ENCODE results near the gene PPM1F.

PPM1F gene

DNA sequence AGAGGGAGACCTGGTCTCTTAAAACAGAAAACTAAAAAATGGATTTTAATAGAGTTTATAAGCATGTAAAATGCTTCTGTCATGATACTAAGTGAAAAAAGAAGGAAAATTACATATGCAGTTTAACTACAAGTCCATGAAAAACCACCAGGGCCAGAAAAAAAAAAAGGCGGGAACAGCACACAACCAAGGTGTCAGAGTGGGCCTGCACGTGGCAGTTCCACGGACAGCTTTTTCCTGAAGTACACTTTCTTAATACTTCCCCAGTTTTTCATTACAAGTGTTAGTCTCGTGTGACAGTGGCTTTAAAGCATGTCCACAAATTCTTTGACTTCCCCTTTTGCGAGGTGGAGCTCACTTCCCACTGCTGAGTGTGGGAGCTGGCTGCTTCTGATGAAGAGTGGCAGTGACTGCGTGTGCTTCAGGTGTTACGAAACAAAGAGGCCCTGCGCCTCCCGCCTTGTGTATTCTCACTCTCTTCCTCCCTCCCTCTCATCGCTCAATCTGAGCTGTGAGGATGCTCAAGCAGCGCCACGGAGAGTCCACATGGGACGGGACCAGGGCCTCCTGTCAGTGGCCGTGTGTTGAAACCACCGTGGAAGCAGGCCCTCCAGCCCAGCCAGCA, 16.4 kb downstream of the PPM1F start:
- no peak overlapping the region for H3K4me3 ChIP-seq (ENCODE audit: low read depth, low read length)
- no peak for DNase-seq
- no peaks in the 10 kb centered on the region for H3K9me3 ChIP-seq (ENCODE audit: severe bottlenecking)
- no peak overlapping the region for H3K27ac ChIP-seq
- no peaks in the 10 kb centered on the region for H3K27me3 ChIP-seq (ENCODE audit: insufficient read depth, low read depth, severe bottlenecking)
- TF ChIP-seq, protein P1, sequence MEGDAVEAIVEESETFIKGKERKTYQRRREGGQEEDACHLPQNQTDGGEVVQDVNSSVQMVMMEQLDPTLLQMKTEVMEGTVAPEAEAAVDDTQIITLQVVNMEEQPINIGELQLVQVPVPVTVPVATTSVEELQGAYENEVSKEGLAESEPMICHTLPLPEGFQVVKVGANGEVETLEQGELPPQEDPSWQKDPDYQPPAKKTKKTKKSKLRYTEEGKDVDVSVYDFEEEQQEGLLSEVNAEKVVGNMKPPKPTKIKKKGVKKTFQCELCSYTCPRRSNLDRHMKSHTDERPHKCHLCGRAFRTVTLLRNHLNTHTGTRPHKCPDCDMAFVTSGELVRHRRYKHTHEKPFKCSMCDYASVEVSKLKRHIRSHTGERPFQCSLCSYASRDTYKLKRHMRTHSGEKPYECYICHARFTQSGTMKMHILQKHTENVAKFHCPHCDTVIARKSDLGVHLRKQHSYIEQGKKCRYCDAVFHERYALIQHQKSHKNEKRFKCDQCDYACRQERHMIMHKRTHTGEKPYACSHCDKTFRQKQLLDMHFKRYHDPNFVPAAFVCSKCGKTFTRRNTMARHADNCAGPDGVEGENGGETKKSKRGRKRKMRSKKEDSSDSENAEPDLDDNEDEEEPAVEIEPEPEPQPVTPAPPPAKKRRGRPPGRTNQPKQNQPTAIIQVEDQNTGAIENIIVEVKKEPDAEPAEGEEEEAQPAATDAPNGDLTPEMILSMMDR (IDR thresholded peaks at IDR 0.05; ENCODE audit: low read depth, low read length): no peak
- H3K36me3 ChIP-seq: peaks cover 39% of the 10 kb centered on the region

DNA sequence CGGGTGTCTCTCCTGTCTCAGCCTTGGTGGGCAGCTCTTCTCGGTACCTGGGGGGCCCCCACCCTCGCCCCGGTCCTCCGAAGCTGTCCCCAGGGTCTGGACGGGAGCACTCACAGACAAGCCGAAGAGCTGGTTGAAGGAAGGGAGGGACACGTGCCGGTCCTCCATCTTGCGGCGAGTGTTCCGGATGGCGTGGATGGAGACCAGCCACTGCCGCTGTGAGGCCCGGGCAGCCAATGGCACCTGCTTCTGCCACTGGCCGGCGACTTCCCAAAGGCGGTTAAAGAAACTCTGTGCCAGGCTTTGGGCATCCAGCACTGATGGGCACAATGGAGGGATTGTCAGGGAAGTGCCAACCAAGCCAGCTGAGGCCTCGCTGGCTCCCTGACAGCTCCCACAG, 18.7 kb downstream of the PPM1F start:
- Histone ChIP-seq H3K27me3 (ENCODE audit: insufficient read depth, low read depth, severe bottlenecking) (no peaks in the 10 kb centered on the region), H3K9me3 (ENCODE audit: severe bottlenecking) (no peaks in the 10 kb centered on the region), H3K36me3 (peaks cover 42% of the 10 kb centered on the region), H3K4me3 (ENCODE audit: low read depth, low read length) (no peak overlapping the region), H3K27ac (no peak overlapping the region)
- TF ChIP-seq, protein P1 (IDR thresholded peaks at IDR 0.05; ENCODE audit: low read depth, low read length): no peak
- no peak for DNase-seq

DNA sequence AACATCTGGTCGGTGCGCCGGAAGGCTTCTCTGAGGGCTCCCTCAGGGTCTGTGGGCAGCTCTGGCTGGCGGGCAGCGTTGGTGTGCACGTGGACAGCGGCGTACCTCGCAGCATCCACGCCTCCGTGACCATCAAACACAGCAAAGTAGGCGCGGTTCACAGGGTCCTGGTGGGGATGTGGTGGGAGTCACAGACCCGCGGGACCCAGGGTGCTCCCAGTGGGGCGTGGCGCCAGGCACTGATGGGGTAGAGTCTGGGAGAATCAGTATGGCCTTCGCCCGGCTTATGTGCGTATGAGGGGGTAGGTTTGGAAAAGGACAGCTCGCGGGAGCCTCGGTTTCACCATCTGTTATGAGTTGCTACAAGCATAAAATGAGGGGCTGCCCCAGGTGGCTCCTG, 19.2 kb downstream of the PPM1F start:
- Histone ChIP-seq H3K36me3 (peaks cover 42% of the 10 kb centered on the region), H3K27ac (no peak overlapping the region), H3K4me3 (ENCODE audit: low read depth, low read length) (no peak overlapping the region), H3K9me3 (ENCODE audit: severe bottlenecking) (no peaks in the 10 kb centered on the region), H3K27me3 (ENCODE audit: insufficient read depth, low read depth, severe bottlenecking) (no peaks in the 10 kb centered on the region)
- no peak for DNase-seq
- TF ChIP-seq, protein P1 (IDR thresholded peaks at IDR 0.05; ENCODE audit: low read depth, low read length): no peak

DNA sequence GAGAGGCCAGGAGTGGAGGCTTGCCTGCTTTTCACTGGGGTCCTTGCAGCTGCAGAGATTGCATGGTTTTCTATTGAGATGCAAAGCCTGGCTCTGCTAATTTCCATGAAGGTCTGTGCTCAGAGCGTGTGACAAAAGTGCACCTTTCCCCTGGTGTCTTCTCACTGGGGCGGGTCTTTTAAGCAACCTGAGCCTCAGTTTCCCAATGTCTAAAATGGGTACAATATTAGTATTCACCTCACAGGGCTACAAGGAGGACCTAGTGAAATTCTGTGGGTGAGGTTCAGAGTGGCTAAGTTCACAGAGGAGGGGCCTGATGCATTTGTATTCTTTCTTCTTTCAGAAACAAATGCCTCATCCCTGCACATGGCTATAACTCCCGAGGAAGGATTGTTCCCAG, 20.3 kb downstream of the PPM1F start:
- Histone ChIP-seq H3K36me3 (peaks cover 42% of the 10 kb centered on the region), H3K4me3 (ENCODE audit: low read depth, low read length) (no peak overlapping the region), H3K27me3 (ENCODE audit: insufficient read depth, low read depth, severe bottlenecking) (no peaks in the 10 kb centered on the region), H3K27ac (no peak overlapping the region), H3K9me3 (ENCODE audit: severe bottlenecking) (no peaks in the 10 kb centered on the region)
- TF ChIP-seq, protein P1 (IDR thresholded peaks at IDR 0.05; ENCODE audit: low read depth, low read length): no peak
- DNase-seq: no peak

DNA sequence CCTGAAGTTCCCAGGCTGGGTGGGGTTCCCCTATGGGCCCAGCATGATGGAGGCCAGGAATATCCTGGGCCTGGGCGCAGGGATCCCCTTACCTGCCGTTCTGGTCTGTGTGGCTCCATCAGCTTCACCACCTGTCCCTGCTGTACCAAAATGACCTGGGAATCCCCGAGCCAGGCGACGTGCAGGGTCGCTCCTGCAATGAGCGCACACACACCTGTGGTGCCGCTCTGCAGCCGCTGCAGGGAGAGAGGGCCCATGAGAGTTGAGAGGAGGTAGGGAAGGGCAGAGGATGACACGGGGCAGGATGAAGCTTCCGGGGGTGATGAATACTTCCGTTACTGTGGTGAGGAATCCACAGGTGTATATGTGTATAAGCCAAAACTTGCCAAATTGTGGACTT, 21.6 kb downstream of the PPM1F start:
- no peaks in the 10 kb centered on the region for H3K9me3 ChIP-seq (ENCODE audit: severe bottlenecking)
- H3K27ac ChIP-seq: no peak overlapping the region
- H3K36me3 ChIP-seq: peaks cover 36% of the 10 kb centered on the region
- no peaks in the 10 kb centered on the region for H3K27me3 ChIP-seq (ENCODE audit: insufficient read depth, low read depth, severe bottlenecking)
- DNase-seq: no peak
- no peak overlapping the region for H3K4me3 ChIP-seq (ENCODE audit: low read depth, low read length)
- TF ChIP-seq, protein P1 (IDR thresholded peaks at IDR 0.05; ENCODE audit: low read depth, low read length): no peak

DNA sequence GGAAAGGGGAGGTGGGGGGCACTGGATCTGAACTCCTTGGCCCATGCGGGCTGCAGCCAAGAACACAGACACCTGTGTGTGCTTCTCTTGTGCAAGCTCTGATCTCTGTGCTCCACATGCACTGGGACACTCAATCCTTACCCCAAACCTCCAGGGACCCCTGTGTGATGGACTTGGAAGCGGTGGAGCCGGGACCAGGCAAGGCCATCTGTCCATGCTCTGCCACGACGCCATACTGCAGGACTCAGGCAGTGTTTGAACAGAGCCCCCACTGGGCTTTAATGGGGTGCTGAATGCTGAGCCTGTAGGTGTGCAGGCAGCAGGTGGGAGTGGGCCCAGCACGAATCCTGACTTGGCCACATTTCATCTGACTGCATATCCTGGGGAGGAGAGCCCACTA, 23.4 kb downstream of the PPM1F start:
- peaks cover 27% of the 10 kb centered on the region for H3K36me3 ChIP-seq
- no peak for DNase-seq
- H3K4me3 ChIP-seq (ENCODE audit: low read depth, low read length): no peak overlapping the region
- H3K27me3 ChIP-seq (ENCODE audit: insufficient read depth, low read depth, severe bottlenecking): no peaks in the 10 kb centered on the region
- H3K9me3 ChIP-seq (ENCODE audit: severe bottlenecking): no peaks in the 10 kb centered on the region
- TF ChIP-seq, protein P1 (IDR thresholded peaks at IDR 0.05; ENCODE audit: low read depth, low read length): no peak
- H3K27ac ChIP-seq: no peak overlapping the region

All from WERI-Rb-1 (cell line).